ENCODE measurements around the gene ZNF41.

DNA sequence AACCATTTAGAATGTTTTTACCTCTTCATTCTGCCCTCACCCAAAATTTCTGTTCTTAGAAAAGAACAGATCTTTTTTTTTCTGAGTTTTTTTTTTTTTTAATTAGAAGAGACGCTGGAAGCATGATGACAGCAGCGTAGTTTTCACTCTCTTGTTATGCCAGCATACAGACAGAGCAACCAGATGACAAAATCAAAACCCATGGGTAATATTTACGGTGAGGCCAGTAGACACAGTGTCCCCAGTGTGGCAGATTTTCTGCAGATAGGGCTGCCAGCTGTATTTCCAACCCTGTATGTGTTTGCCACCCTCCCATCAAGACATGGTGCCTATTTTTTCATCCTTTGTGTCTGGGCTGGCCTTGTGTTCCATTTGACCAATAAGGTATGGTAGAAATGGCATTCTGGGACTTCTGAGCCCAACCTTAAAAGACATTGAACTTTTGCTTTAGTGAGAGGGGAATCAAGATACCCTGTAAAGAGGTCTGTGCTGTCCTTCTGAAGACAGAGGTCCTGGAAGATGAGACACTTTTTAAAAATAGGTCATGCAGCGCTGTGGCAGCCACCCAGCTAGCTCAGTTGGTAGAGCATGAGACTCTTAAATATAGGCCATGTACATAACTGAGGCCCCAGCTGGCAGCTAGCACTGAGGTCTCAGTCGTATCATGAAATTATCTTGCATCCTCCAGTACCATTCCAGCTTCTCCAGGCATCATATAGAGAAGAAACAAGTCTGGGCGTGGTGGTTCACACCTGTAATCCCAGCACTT lies 6.7 kb upstream of the ZNF41 start:
- TF ChIP-seq EZH2 (IDR thresholded peaks at IDR 0.05) (no peak), FOXP2 (optimal IDR thresholded peaks at IDR 0.05; ENCODE audit: control extremely low read depth, extremely low read length, insufficient read depth) (no peak)
